B cell (primary cell): ENCODE results near the gene OPN1MW3.

Source experiments
- EZH2 ChIP-seq: IDR thresholded peaks from 2 replicates; pipeline ENCODE4 v1.6.1; 2012; ENCODE audit warnings: borderline replicate concordance, low read depth, mild to moderate bottlenecking, moderate library complexity, low read length; ENCODE audit not compliant: insufficient read depth, poor library complexity, severe bottlenecking
- TF ChIP-seq, protein P1 (sequence below): fragments of 200-600 bp; IDR thresholded peaks from one replicate; pipeline ENCODE4 v1.8.0; 2022; ENCODE audit warnings: antibody characterized with exemption, mild to moderate bottlenecking

- TF ChIP-seq, protein P1, sequence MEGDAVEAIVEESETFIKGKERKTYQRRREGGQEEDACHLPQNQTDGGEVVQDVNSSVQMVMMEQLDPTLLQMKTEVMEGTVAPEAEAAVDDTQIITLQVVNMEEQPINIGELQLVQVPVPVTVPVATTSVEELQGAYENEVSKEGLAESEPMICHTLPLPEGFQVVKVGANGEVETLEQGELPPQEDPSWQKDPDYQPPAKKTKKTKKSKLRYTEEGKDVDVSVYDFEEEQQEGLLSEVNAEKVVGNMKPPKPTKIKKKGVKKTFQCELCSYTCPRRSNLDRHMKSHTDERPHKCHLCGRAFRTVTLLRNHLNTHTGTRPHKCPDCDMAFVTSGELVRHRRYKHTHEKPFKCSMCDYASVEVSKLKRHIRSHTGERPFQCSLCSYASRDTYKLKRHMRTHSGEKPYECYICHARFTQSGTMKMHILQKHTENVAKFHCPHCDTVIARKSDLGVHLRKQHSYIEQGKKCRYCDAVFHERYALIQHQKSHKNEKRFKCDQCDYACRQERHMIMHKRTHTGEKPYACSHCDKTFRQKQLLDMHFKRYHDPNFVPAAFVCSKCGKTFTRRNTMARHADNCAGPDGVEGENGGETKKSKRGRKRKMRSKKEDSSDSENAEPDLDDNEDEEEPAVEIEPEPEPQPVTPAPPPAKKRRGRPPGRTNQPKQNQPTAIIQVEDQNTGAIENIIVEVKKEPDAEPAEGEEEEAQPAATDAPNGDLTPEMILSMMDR = no peak
- TF ChIP-seq EZH2 = no peak
These were observed 48.3 kb downstream of the OPN1MW3 start for GRCh38 chrX:154305541-154306205.
